Calu3 (cell line): ENCODE results near the gene SARM1. TPM values are rescaled to one million over a fixed set of nuclear protein-coding genes. Genes with fewer than 3 reads are reported as not detected.

Experiments
- BruUV-seq: library from RNA; stranded (reverse); fragments of 400-500 nt; replicated peaks from 2 replicates; lab custom pipeline; 2021; lab: Mats Ljungman, UMichigan
- CTCF ChIA-PET: fragments of 300-600 bp; sonication (Branson Sonifier 250); formaldehyde crosslinking; loops from one replicate; lab custom pipeline; 2022; ENCODE audit warnings: antibody characterized with exemption; lab: Charles Lee
- DNase-seq: peaks from one replicate; pipeline ENCODE4 v3.0.0; 2022
- H3K27ac Mint-ChIP-seq: one replicate; pipeline ENCODE4 v1.8.0; 2022; ENCODE audit warnings: mixed read lengths; ENCODE audit not compliant: unreplicated experiment
- H3K27me3 Mint-ChIP-seq: one replicate; pipeline ENCODE4 v1.8.0; 2022; ENCODE audit warnings: mixed read lengths; ENCODE audit not compliant: unreplicated experiment
- H3K36me3 Mint-ChIP-seq: one replicate; pipeline ENCODE4 v1.8.0; 2022; ENCODE audit warnings: mild to moderate bottlenecking, moderate library complexity, mixed read lengths; ENCODE audit not compliant: insufficient read depth, unreplicated experiment
- H3K4me1 Mint-ChIP-seq: one replicate; pipeline ENCODE4 v1.8.0; 2022; ENCODE audit warnings: mild to moderate bottlenecking, low read depth, mixed read lengths; ENCODE audit not compliant: unreplicated experiment
- H3K4me3 Mint-ChIP-seq: one replicate; pipeline ENCODE4 v1.8.0; 2022; ENCODE audit warnings: mild to moderate bottlenecking, low read depth, moderate library complexity, mixed read lengths; ENCODE audit not compliant: unreplicated experiment
- H3K9me3 Mint-ChIP-seq: one replicate; pipeline ENCODE4 v1.8.0; 2022; ENCODE audit warnings: low read depth, mixed read lengths; ENCODE audit not compliant: unreplicated experiment
- intact Hi-C: fragments of 100-400 bp; cut with micrococcal nuclease; formaldehyde crosslinking; loops from one replicate; pipeline ENCODE4 v1.10.0; 2022; ENCODE audit not compliant: unreplicated experiment
- total RNA-seq: library from RNA; stranded (reverse); gene quantifications from 2 replicates; pipeline ENCODE4 v1.2.3, GENCODE V29; 2022
- TF ChIP-seq, protein P1 (sequence below): fragments of 200-600 bp; IDR thresholded peaks from one replicate; pipeline ENCODE4 v1.8.0; 2022; ENCODE audit warnings: antibody characterized with exemption; ENCODE audit not compliant: unreplicated experiment

The SARM1 gene
- total RNA-seq, 1 experiment from 2014 or later = 8.1 TPM

DNA sequence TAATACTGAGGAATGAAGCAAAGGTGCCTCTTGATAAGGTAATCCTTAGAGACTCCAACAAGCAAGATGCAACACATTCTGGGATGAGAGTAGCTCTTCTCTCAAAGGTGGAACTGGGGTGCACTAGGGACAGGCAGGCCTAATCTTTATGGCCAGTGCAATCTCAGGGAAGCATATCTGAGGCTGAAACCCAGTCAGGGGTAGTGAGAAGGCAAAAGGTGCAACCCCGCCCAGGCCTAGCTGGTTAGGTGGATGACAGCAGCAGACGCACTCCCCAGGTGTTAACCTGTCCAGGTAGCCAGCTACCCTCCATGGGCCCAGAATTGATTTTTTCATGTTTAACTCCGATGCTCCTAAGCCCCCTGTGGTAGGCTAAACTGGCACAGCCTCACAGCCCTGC is 44.4 kb downstream of the SARM1 start:
- H3K9me3 Mint-ChIP-seq = no peaks in the 10 kb centered on the region
- no peak overlapping the region for H3K27ac Mint-ChIP-seq
- no peaks in the 10 kb centered on the region for H3K36me3 Mint-ChIP-seq
- H3K4me1 Mint-ChIP-seq = no peaks in the 10 kb centered on the region
- intact Hi-C loops = loop anchor here (5.0 kb wide), 1 partner anchor 44 kb away; the partner anchor contains the start of genes SARM1 and VTN
- DNase-seq = no peak
- no peak overlapping the region for H3K4me3 Mint-ChIP-seq
- BruUV-seq = no TSS peak
- TF ChIP-seq, protein P1, sequence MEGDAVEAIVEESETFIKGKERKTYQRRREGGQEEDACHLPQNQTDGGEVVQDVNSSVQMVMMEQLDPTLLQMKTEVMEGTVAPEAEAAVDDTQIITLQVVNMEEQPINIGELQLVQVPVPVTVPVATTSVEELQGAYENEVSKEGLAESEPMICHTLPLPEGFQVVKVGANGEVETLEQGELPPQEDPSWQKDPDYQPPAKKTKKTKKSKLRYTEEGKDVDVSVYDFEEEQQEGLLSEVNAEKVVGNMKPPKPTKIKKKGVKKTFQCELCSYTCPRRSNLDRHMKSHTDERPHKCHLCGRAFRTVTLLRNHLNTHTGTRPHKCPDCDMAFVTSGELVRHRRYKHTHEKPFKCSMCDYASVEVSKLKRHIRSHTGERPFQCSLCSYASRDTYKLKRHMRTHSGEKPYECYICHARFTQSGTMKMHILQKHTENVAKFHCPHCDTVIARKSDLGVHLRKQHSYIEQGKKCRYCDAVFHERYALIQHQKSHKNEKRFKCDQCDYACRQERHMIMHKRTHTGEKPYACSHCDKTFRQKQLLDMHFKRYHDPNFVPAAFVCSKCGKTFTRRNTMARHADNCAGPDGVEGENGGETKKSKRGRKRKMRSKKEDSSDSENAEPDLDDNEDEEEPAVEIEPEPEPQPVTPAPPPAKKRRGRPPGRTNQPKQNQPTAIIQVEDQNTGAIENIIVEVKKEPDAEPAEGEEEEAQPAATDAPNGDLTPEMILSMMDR = no peak
- CTCF ChIA-PET = interaction anchor here (0.7 to 2.0 kb wide), 4 partner anchors 9 to 130 kb away, joined by 3 to 8 read pairs (median 3); no protein-coding TSS in a partner anchor
- H3K27me3 Mint-ChIP-seq = peaks cover 41% of the 10 kb centered on the region

DNA sequence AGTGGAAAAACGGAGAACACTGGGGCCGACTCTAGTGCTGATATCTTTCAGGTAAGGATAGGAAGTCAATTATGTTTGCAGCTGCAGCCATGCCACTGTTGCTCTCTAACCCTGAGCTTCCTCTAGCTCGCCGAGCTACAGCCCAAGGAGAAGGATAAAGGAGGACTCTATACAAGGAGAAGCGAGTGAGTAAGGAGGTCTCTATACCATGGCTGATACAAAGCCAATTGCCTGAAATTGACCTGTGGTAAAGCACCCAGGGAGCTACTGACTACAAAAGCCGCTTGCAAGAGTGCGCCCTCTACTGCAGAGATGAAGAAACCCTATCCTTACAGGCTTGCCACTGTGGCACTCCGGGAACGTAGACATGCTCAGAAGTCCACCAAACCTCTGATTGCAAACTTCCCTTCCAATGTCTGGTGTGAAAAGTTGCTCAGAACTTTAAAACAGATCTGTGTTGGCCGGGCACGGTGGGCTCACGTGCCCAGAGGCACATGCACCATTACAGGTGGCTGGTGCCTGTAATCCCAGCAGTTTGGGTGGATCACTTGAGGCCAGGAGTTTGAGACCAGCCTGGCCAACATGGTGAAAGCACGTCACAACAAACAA is 45.3 kb downstream of the SARM1 start:
- BruUV-seq = no TSS peak
- Mint-ChIP-seq H3K4me3 (no peak overlapping the region), H3K27ac (no peak overlapping the region), H3K9me3 (no peaks in the 10 kb centered on the region), H3K27me3 (peaks cover 32% of the 10 kb centered on the region), H3K4me1 (no peaks in the 10 kb centered on the region), H3K36me3 (no peaks in the 10 kb centered on the region)
- TF ChIP-seq, protein P1 = peak; percentile 55
- DNase-seq = peak; percentile 60
- intact Hi-C loops = loop anchor here (5.0 kb wide), 1 partner anchor 45 kb away; the partner anchor contains the start of genes SARM1 and VTN
- CTCF ChIA-PET = interaction anchor here (0.6 to 2.0 kb wide), 13 partner anchors 8 to 759 kb away, joined by 3 to 8 read pairs (median 3); partner anchors contain the start of gene POLDIP2

DNA sequence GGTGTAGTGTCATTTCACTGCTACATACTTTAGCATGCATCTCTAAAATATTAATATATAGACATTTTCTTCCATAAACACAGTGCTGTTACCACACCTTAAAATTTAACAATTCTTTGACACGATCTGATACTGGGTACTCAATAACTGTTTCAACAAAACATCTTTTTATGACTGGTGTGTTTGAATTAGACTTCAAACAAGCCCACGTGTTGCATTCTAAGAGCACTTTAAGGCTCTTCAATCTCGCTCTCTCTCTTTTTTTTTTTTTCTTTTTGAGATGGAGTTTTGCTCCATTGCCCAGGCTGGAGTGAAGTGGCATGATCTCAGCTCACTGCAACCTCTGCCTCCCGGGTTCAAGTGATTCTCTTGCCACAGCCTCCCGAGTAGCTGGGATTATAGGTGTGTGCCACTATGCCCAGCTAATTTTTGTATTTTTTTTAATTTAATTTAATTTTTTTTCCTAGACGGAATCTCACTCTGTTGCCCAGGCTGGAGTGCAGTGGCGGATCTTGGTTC is 50.4 kb downstream of the SARM1 start:
- H3K27me3 Mint-ChIP-seq = peaks cover 25% of the 10 kb centered on the region
- no peaks in the 10 kb centered on the region for H3K4me1 Mint-ChIP-seq
- CTCF ChIA-PET = interaction anchor here (1.2 kb wide), 1 partner anchor 11 kb away, joined by 4 read pairs; no protein-coding TSS in a partner anchor
- no peak for DNase-seq
- H3K4me3 Mint-ChIP-seq = no peak overlapping the region
- no peaks in the 10 kb centered on the region for H3K9me3 Mint-ChIP-seq
- TF ChIP-seq, protein P1 = no peak
- intact Hi-C loops = no loop called here
- H3K36me3 Mint-ChIP-seq = no peaks in the 10 kb centered on the region
- no peak overlapping the region for H3K27ac Mint-ChIP-seq
- BruUV-seq = no TSS peak

DNA sequence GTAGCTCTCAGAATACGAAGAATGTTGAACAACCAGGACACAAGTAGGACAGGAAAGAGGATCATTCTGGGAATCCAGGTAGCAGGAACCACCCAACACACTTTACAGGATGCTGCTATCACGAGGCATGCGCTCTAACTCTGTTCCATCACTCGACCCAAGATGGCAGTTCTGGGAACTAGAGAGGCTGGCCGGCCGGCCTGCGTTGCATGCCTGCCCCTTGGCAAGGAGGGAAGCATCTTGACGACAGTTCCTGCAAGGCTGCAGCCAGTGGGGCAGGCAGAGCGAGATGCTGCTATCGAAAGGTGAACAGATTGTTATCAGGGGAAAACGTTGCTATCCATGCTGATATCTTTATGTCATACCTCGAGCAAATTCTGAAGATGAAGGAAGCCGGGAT is 53.7 kb downstream of the SARM1 start:
- intact Hi-C loops = no loop called here
- TF ChIP-seq, protein P1 = no peak
- Mint-ChIP-seq H3K27ac (no peak overlapping the region), H3K9me3 (no peaks in the 10 kb centered on the region), H3K27me3 (peaks cover 34% of the 10 kb centered on the region), H3K4me1 (no peaks in the 10 kb centered on the region), H3K36me3 (no peaks in the 10 kb centered on the region), H3K4me3 (no peak overlapping the region)
- CTCF ChIA-PET = interaction anchor here (0.7 to 1.0 kb wide), 3 partner anchors 9 to 535 kb away, joined by 3 to 4 read pairs (median 3); no protein-coding TSS in a partner anchor
- no peak for DNase-seq
- no TSS peak for BruUV-seq
